ENCODE results near the gene HIBCH. TPM values are rescaled to one million over a fixed set of nuclear protein-coding genes. Genes with fewer than 3 reads are reported as not detected.

HIBCH gene
- total RNA-seq, 1 experiment from 2014 or later = 24.7 TPM

GRCh38 chr2:190254063-190254850 lies 65.4 kb downstream of the HIBCH start:
- TF ChIP-seq RAD21 (IDR thresholded peaks at IDR 0.05; ENCODE audit: low read depth) (no peak), CEBPB (IDR thresholded peaks at IDR 0.05; ENCODE audit: low read depth) (no peak), EZH2phosphoT487 (IDR thresholded peaks at IDR 0.05; ENCODE audit: borderline replicate concordance) (no peak), SIN3A (IDR thresholded peaks at IDR 0.05; ENCODE audit: low read depth) (no peak), TCF7L2 (IDR thresholded peaks at IDR 0.05; ENCODE audit: borderline replicate concordance, extremely low read depth, insufficient read depth, insufficient read length) (no peak), ELF1 (IDR thresholded peaks at IDR 0.05; ENCODE audit: borderline replicate concordance, low read depth) (no peak), POLR2AphosphoS5 (IDR thresholded peaks at IDR 0.05; ENCODE audit: low read depth, low read length) (no peak), ZNF274 (IDR thresholded peaks at IDR 0.05; ENCODE audit: low read depth, low read length) (no peak), FOSL1 (IDR thresholded peaks at IDR 0.05; ENCODE audit: low read depth) (no peak), CTCF (IDR thresholded peaks at IDR 0.05 in 2 of 3, conservative IDR thresholded peaks at IDR 0.05 in 1 of 3; ENCODE audit: borderline replicate concordance in 1 of 3, insufficient read depth in 1 of 3, low read depth in 2 of 3, low read length in 2 of 3) (no peak)
- TF ChIP-seq, protein P1, sequence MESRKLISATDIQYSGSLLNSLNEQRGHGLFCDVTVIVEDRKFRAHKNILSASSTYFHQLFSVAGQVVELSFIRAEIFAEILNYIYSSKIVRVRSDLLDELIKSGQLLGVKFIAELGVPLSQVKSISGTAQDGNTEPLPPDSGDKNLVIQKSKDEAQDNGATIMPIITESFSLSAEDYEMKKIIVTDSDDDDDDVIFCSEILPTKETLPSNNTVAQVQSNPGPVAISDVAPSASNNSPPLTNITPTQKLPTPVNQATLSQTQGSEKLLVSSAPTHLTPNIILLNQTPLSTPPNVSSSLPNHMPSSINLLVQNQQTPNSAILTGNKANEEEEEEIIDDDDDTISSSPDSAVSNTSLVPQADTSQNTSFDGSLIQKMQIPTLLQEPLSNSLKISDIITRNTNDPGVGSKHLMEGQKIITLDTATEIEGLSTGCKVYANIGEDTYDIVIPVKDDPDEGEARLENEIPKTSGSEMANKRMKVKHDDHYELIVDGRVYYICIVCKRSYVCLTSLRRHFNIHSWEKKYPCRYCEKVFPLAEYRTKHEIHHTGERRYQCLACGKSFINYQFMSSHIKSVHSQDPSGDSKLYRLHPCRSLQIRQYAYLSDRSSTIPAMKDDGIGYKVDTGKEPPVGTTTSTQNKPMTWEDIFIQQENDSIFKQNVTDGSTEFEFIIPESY (IDR thresholded peaks at IDR 0.05; ENCODE audit: extremely low read depth, insufficient replicate concordance, low read length) = no peak
- TF ChIP-seq, protein P2, sequence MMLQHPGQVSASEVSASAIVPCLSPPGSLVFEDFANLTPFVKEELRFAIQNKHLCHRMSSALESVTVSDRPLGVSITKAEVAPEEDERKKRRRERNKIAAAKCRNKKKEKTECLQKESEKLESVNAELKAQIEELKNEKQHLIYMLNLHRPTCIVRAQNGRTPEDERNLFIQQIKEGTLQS (IDR thresholded peaks at IDR 0.05) = no peak
- TF ChIP-seq, protein P3, sequence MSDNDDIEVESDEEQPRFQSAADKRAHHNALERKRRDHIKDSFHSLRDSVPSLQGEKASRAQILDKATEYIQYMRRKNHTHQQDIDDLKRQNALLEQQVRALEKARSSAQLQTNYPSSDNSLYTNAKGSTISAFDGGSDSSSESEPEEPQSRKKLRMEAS (IDR thresholded peaks at IDR 0.05) = no peak
- Histone ChIP-seq H3K27me3 (ENCODE audit: insufficient read depth, low read length) (no peaks in the 10 kb centered on the region), H3K4me1 (ENCODE audit: control insufficient read depth in 1 of 2, insufficient read depth in 2 of 2, low read length in 2 of 2) (no peaks in the 10 kb centered on the region), H3K79me2 (ENCODE audit: insufficient read depth, low read length) (no peaks in the 10 kb centered on the region), H3K4me2 (ENCODE audit: low read length) (no peak overlapping the region), H3K9ac (ENCODE audit: low read length) (no peak overlapping the region), H4K20me1 (ENCODE audit: insufficient read depth) (no peaks in the 10 kb centered on the region), H3K4me3 (replicated peaks in 1 of 2; ENCODE audit: low read depth in 1 of 2, low read length in 2 of 2) (no peak overlapping the region), H3K36me3 (ENCODE audit: control insufficient read depth in 1 of 2, insufficient read depth in 2 of 2, low read length in 2 of 2) (peaks cover 0 to 16% of the 10 kb centered on the region in 2 experiments; a peak in 1 of 4 replicates), H2AFZ (ENCODE audit: low read depth, low read length, poor library complexity, severe bottlenecking) (no peak overlapping the region), H3K27ac (ENCODE audit: low read depth, low read length) (no peak overlapping the region), H3K9me2 (ENCODE audit: insufficient read depth) (no peaks in the 10 kb centered on the region), H3K9me3 (ENCODE audit: control insufficient read depth in 1 of 2, insufficient read depth in 1 of 2, low read depth in 1 of 2, low read length in 2 of 2) (no peaks in the 10 kb centered on the region)
- no TSS peak for BruUV-seq (replicated peaks)
- intact Hi-C loops (cut with micrococcal nuclease) = no loop called here
- RAD21 ChIA-PET (ENCODE audit: low non-redundant PET in 1 of 2, low total read pairs in 2 of 2, uncharacterized antibody in 2 of 2, unreplicated experiment in 2 of 2) = no interaction called here
- CTCF ChIA-PET = no interaction called here
- no peak for ATAC-seq
- no peak for DNase-seq (ENCODE audit: low read depth, low spot score)
- POLR2A ChIA-PET = no interaction called here

Data from HCT116 (cell line).